Activated B cell treated with CpG ODN at 0.5 μM for 24 hours (primary cell): ENCODE data around the gene CD200R1L. TPM values are rescaled to one million over a fixed set of nuclear protein-coding genes. Genes with fewer than 3 reads are reported as not detected.
A peak's percentile ranks its signal among the peaks of the same experiment; 100 is the strongest.

Source experiments
- ATAC-seq: fragments of 200-7000 bp; cut with Tn5 transposase; one replicate; pipeline ENCODE4 v1.10.0; 2021; ENCODE audit warnings: low read depth, mild to moderate bottlenecking, moderate library complexity
- CTCF ChIA-PET: fragments of 350-600 bp; sonication (Branson Sonifier 250); formaldehyde crosslinking; loops from one replicate; lab custom pipeline; 2021; ENCODE audit warnings: antibody characterized with exemption; lab: Charles Lee
- POLR2A ChIA-PET: fragments of 350-600 bp; sonication (Branson Sonifier 250); formaldehyde crosslinking; loops from one replicate; lab custom pipeline; 2021; ENCODE audit warnings: antibody characterized with exemption; lab: Charles Lee
- DNase-seq: peaks from one replicate; pipeline ENCODE4 v3.0.0; 2022
- H3K27ac Mint-ChIP-seq: one replicate; pipeline ENCODE4 v1.8.0; 2020; ENCODE audit warnings: mixed read lengths
- H3K27me3 Mint-ChIP-seq: one replicate; pipeline ENCODE4 v1.8.0; 2021; ENCODE audit warnings: mixed read lengths
- H3K36me3 Mint-ChIP-seq: one replicate; pipeline ENCODE4 v1.8.0; 2021; ENCODE audit warnings: low read depth, mixed read lengths
- H3K4me1 Mint-ChIP-seq: one replicate; pipeline ENCODE4 v1.8.0; 2021; ENCODE audit warnings: mixed read lengths
- H3K4me3 Mint-ChIP-seq: one replicate; pipeline ENCODE4 v1.8.0; 2020; ENCODE audit warnings: mild to moderate bottlenecking, mixed read lengths
- H3K9me3 Mint-ChIP-seq: one replicate; pipeline ENCODE4 v1.8.0; 2020; ENCODE audit warnings: mixed read lengths
- intact Hi-C: fragments of 100-400 bp; cut with micrococcal nuclease; formaldehyde crosslinking; loops from one replicate; pipeline ENCODE4 v1.15.1; 2024
- total RNA-seq: library from RNA; stranded (reverse); gene quantifications from 2 replicates; pipeline ENCODE4 v1.2.3, GENCODE V29; 2022
- TF ChIP-seq, protein P1 (sequence below): fragments of 200-600 bp; IDR thresholded peaks from one replicate; pipeline ENCODE4 v1.8.0; 2022; ENCODE audit warnings: antibody characterized with exemption, mild to moderate bottlenecking

CD200R1L gene
- total RNA-seq, 1 donor from 2014 or later, result not detected

DNA sequence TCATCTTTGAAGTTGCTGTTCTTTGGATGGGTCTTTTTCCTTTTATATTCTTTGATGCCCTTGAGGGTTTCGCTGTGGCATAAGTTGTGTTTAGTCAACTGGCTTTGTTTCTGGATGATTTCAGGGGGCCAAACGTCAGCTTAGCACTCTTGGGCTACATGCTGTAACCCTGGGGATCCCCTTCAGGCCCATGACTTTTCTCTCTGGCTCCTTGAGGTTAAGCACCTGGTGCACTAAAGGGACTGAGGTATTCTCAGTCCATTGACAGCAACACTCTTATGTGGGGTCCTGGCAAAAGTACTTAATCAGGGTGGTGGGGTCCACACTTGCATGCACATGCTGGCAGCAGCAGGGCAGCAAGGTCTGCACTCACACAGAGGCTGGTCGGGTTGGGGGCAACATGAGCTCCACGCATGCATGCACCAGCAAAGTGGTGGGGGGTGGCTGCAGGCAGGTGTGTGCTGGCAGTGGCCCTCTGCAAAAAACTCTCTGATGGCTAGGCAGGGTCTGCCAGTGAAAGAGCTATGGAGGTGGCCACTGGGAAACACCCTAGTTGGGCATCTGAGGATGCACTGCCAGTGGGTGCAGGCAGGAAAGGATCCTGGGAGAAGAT is 38.1 kb upstream of the CD200R1L start:
- TF ChIP-seq, protein P1, sequence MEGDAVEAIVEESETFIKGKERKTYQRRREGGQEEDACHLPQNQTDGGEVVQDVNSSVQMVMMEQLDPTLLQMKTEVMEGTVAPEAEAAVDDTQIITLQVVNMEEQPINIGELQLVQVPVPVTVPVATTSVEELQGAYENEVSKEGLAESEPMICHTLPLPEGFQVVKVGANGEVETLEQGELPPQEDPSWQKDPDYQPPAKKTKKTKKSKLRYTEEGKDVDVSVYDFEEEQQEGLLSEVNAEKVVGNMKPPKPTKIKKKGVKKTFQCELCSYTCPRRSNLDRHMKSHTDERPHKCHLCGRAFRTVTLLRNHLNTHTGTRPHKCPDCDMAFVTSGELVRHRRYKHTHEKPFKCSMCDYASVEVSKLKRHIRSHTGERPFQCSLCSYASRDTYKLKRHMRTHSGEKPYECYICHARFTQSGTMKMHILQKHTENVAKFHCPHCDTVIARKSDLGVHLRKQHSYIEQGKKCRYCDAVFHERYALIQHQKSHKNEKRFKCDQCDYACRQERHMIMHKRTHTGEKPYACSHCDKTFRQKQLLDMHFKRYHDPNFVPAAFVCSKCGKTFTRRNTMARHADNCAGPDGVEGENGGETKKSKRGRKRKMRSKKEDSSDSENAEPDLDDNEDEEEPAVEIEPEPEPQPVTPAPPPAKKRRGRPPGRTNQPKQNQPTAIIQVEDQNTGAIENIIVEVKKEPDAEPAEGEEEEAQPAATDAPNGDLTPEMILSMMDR, result no peak
- ChIA-PET CTCF (no interaction called here), POLR2A (no interaction called here)
- intact Hi-C loops, result no loop called here
- H3K4me1 Mint-ChIP-seq, result peaks cover 43% of the 10 kb centered on the region
- ATAC-seq (no peak), DNase-seq (no peak)
- H3K36me3 Mint-ChIP-seq, result no peaks in the 10 kb centered on the region
- no peak overlapping the region for H3K27ac Mint-ChIP-seq
- H3K4me3 Mint-ChIP-seq, result no peak overlapping the region
- H3K9me3 Mint-ChIP-seq, result peaks cover 3% of the 10 kb centered on the region
- no peaks in the 10 kb centered on the region for H3K27me3 Mint-ChIP-seq

DNA sequence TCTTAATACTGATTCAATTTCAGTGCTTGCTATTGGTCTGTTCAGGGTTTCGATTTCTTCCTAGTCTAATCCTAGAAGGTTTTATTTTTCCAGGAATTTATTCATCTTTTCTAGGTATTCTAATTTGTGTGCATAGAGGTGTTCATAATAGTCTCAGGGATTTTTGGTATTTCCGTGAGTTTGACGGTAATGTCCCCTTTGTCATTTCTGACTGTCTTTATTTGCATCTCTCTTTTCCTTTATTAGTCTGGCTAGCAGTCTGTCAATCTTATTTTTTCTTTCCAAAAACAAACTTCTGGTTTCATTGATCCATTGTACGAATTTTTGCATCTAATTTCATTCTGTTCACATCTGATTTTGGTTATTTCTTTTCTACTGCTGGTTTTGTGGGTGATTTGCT is 35.2 kb upstream of the CD200R1L start:
- CTCF ChIA-PET, result interaction anchor here (1.3 kb wide), 1 partner anchor 68 kb away, joined by 3 read pairs; no protein-coding TSS in a partner anchor
- POLR2A ChIA-PET, result no interaction called here

DNA sequence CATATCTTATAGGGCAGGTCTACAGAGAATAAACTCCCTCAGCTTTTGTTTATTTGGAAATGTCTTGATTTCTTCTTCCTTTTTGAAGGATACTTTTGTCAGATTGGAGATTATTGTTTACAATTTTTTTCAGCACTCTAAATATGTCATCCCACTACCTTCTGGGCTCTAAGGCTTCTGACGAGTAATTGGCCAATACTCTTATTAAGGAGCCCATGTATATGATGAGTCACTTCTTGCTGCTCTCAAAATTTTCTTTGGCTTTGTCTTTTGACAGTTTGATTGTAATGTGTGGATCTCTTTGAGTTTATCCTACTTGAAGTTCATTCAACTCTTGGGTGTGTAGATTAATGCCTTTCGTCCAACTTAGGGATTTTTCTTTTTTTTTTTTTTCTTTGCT is 28.9 kb upstream of the CD200R1L start:
- H3K27me3 Mint-ChIP-seq, result no peaks in the 10 kb centered on the region
- intact Hi-C loops, result loop anchor here (2.0 kb wide), 1 partner anchor 13 kb away; no protein-coding TSS in a partner anchor
- ATAC-seq (no peak), DNase-seq (no peak)
- peak overlapping the region; percentile 67 for H3K27ac Mint-ChIP-seq
- ChIA-PET POLR2A (no interaction called here), CTCF (no interaction called here)
- H3K36me3 Mint-ChIP-seq, result no peaks in the 10 kb centered on the region
- no peak overlapping the region for H3K4me3 Mint-ChIP-seq
- peaks cover 48% of the 10 kb centered on the region for H3K4me1 Mint-ChIP-seq
- peaks cover 12% of the 10 kb centered on the region for H3K9me3 Mint-ChIP-seq
- TF ChIP-seq, protein P1, result no peak

More for the DNA sequence above, 35.2 kb upstream of the CD200R1L start:
- intact Hi-C loops, result no loop called here
- Mint-ChIP-seq H3K36me3 (no peaks in the 10 kb centered on the region), H3K4me1 (peaks cover 25% of the 10 kb centered on the region), H3K9me3 (peaks cover 7% of the 10 kb centered on the region), H3K27me3 (no peaks in the 10 kb centered on the region), H3K27ac (no peak overlapping the region), H3K4me3 (peak overlapping the region; percentile 28)
- DNase-seq, result no peak
- TF ChIP-seq, protein P1, result no peak
- ATAC-seq, result no peak

DNA sequence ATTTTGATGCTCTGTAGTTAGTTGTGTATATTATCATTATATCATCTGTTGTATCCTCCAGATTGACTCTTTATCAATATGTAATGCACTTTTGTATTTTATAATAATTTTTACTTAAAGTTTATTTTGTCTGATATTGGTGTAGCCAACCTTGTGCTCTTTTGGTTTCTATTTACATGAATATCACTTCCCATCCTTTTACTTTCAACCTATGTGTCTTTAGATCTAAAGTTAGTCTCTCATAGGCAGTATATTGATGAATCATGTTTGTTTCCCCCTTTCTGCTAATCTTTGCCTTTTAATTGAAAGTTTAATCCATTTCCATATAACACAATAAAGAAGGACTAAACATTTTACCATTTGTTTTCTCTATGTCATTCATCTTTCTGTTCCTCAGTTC is 28.1 kb upstream of the CD200R1L start:
- Mint-ChIP-seq H3K4me1 (peaks cover 44% of the 10 kb centered on the region), H3K4me3 (peak overlapping the region; percentile 39), H3K9me3 (peaks cover 17% of the 10 kb centered on the region), H3K27ac (peak overlapping the region; percentile 80), H3K36me3 (peaks cover 3% of the 10 kb centered on the region), H3K27me3 (no peaks in the 10 kb centered on the region)
- intact Hi-C loops, result loop anchor here (1.0 to 5.0 kb wide), 3 partner anchors 9 to 98 kb away; no protein-coding TSS in a partner anchor
- TF ChIP-seq, protein P1, result no peak
- CTCF ChIA-PET, result no interaction called here
- no peak for DNase-seq
- POLR2A ChIA-PET, result no interaction called here
- ATAC-seq, result no peak

DNA sequence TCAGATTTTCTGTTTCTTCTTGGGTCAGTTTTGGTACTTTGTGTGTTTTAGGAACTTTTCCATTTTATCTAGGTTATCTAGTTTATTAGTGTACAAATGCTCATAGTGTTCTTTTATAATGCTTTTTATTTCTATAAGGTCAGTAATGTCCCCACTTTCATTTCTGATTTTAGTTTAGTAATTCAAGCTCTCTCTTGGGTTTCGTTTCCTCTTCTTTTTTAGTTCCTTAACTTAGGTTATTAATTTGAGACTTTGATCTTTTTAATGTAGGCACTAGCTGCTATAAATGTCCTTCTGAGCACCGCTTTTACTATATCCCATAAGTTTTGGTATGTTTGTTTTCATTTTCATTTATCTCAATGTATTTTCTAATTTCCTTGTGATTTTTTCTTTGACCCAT is 27.0 kb upstream of the CD200R1L start:
- peak overlapping the region; percentile 75 for H3K4me3 Mint-ChIP-seq
- ChIA-PET POLR2A (interaction anchor here (1.3 kb wide), 1 partner anchor 117 kb away, joined by 5 read pairs; the partner anchor contains the start of gene GTPBP8), CTCF (no interaction called here)
- DNase-seq, result no peak
- intact Hi-C loops, result loop anchor here (1.0 to 5.0 kb wide), 6 partner anchors 10 to 197 kb away; no protein-coding TSS in a partner anchor
- H3K9me3 Mint-ChIP-seq, result peaks cover 18% of the 10 kb centered on the region
- peaks cover 3% of the 10 kb centered on the region for H3K36me3 Mint-ChIP-seq
- H3K27me3 Mint-ChIP-seq, result no peaks in the 10 kb centered on the region
- TF ChIP-seq, protein P1, result no peak
- peak overlapping the region; percentile 80 for H3K27ac Mint-ChIP-seq
- peak; percentile 79 for ATAC-seq
- H3K4me1 Mint-ChIP-seq, result peaks cover 43% of the 10 kb centered on the region
